K562 (cell line): ENCODE data around the gene SERINC5. TPM values are rescaled to one million over a fixed set of nuclear protein-coding genes. Genes with fewer than 3 reads are reported as not detected.

Experiments used
- ASH1L ChIP-seq: fragments of 450-650 bp; IDR thresholded peaks from 2 replicates; pipeline ENCODE4 v1.6.1; 2018; ENCODE audit warnings: borderline replicate concordance, mild to moderate bottlenecking, low read depth; ENCODE audit not compliant: partially characterized antibody
- CTCF ChIP-seq, 3 experiments: IDR thresholded peaks in 2 of 3; conservative IDR thresholded peaks in 1 of 3; 2 replicates each; pipeline ENCODE4 v1.5.1; 2011 to 2012; ENCODE audit warnings: low read length in 3 of 3, mild to moderate bottlenecking in 3 of 3, control low read depth in 2 of 3, improper control_type of control experiment in 1 of 3, inconsistent platforms in 1 of 3, low read depth in 1 of 3, mixed read lengths in 1 of 3, moderate library complexity in 1 of 3; ENCODE audit not compliant: insufficient read depth in 2 of 3
- MAFK ChIP-seq: IDR thresholded peaks from 2 replicates; pipeline ENCODE4 v1.6.1; 2011; ENCODE audit warnings: low read length, improper control_type of control experiment
- POLR2AphosphoS5 ChIP-seq: IDR thresholded peaks from 2 replicates; pipeline ENCODE4 v1.6.1; 2011; ENCODE audit warnings: mild to moderate bottlenecking, low read depth, low read length, moderate library complexity; ENCODE audit not compliant: control insufficient read depth, insufficient read depth
- REST ChIP-seq, 2 experiments: fragments of 450-650 bp; formaldehyde crosslinking in 1 of 2; IDR thresholded peaks; 2 replicates each; pipeline versions ENCODE4 v1.4.0 to v1.6.1; 2014 to 2020; ENCODE audit warnings: mild to moderate bottlenecking in 2 of 2, borderline replicate concordance in 1 of 2, low read depth in 1 of 2
- RFX7 ChIP-seq: fragments of 250-450 bp; sonication (Bioruptor Pico); IDR thresholded peaks from 2 replicates; pipeline ENCODE4 v1.5.1; 2021; ENCODE audit warnings: mild to moderate bottlenecking
- TEAD4 ChIP-seq, 2 experiments: sonication (generic) in 1 of 2; formaldehyde crosslinking in 1 of 2; IDR thresholded peaks; 2 replicates each; pipeline versions ENCODE4 v1.6.1 to v1.8.0; 2012 to 2022; ENCODE audit warnings: borderline replicate concordance in 1 of 2, inconsistent platforms in 1 of 2, low read length in 1 of 2, mild to moderate bottlenecking in 1 of 2, missing genetic modification reagents in 1 of 2
- XRCC4 ChIP-seq: IDR thresholded peaks from one replicate; pipeline ENCODE4 v1.6.1; 2011; ENCODE audit not compliant: insufficient read depth, insufficient read length; ENCODE audit errors: extremely low read depth
- ZC3H4 ChIP-seq: sonication (generic); formaldehyde crosslinking; IDR thresholded peaks from 2 replicates; pipeline ENCODE4 v1.9.0; 2021; ENCODE audit warnings: missing genetic modification reagents, borderline replicate concordance
- ZEB2 ChIP-seq: fragments of 450-650 bp; IDR thresholded peaks from 2 replicates; pipeline ENCODE4 v1.6.1; 2016
- ZKSCAN8 ChIP-seq: fragments of 200-800 bp; sonication (Bioruptor generic); IDR thresholded peaks from 2 replicates; pipeline ENCODE4 v1.6.1; 2016; ENCODE audit warnings: missing genetic modification characterization, missing compliant biosample characterization
- ZNF263 ChIP-seq: sonication (generic); formaldehyde crosslinking; IDR thresholded peaks from 2 replicates; pipeline ENCODE4 v1.8.0; 2022; ENCODE audit warnings: mild to moderate bottlenecking, missing genetic modification reagents, borderline replicate concordance
- ZNF75A ChIP-seq: fragments of 450-650 bp; formaldehyde crosslinking; IDR thresholded peaks from 2 replicates; pipeline ENCODE4 v1.4.0; 2020; ENCODE audit warnings: mild to moderate bottlenecking
- polyA plus RNA-seq, 8 experiments: library from polyadenylated mRNA; depleted of rRNA in 4 of 8; stranded (reverse) in 5 of 8; unstranded in 3 of 8; fragments of >200 nt; fragmentation: Nextera tagmentation in 2 of 8; fragmentation: Illumina TruSeq in 1 of 8; extraction: Ambion mirVana in 2 of 8; extraction: Trizol in 1 of 8; gene quantifications; 2 replicates each; pipeline versions ENCODE4 v1.2.1 to v1.2.3, GENCODE V29; 2011 to 2014; ENCODE audit warnings: inconsistent platforms in 1 of 8, missing spikeins in 1 of 8
- total RNA-seq, 7 experiments: library from RNA; depleted of rRNA in 6 of 7; stranded (reverse); fragments of >200 nt in 6 of 7; fragmentation: Illumina TruSeq in 2 of 7; extraction: Trizol in 2 of 7; gene quantifications; 2 replicates each; pipeline versions ENCODE4 v1.2.1 to v1.2.3, GENCODE V29; 2011 to 2021; ENCODE audit warnings: low replicate concordance in 1 of 7

SERINC5 gene
- total and polyA plus RNA-seq, 9 of the 15 experiments (the other 6 are each of a cell fraction or from before 2014, with no cell fraction given): 1.4 to 7.9 (median 3.7) TPM

- TF ChIP-seq REST (IDR thresholded peaks at IDR 0.05; ENCODE audit: borderline replicate concordance) (peak; percentile 59; the same call in 1 of the 2 replicates), REST (CRISPR knock-in tag; IDR thresholded peaks at IDR 0.05; ENCODE audit: low read depth) (no peak), XRCC4 (no peak), ZKSCAN8 (CRISPR knock-in tag) (peak; percentile 81; the same call in 1 of the 2 replicates), ZEB2 (peak; percentile 91), RFX7 (CRISPR knock-in tag) (no peak), CTCF (IDR thresholded peaks at IDR 0.05 in 2 of 3, conservative IDR thresholded peaks at IDR 0.05 in 1 of 3; ENCODE audit: insufficient read depth in 2 of 3, low read depth in 1 of 3, low read length in 3 of 3) (peak; percentile 49 to 53 (median 51)), MAFK (0 out of 2 replicates have a peak, but pooled peaks have one; percentile 14), ASH1L (no peak), TEAD4 (IDR thresholded peaks at IDR 0.05; ENCODE audit: low read length) (peak; percentile 97), TEAD4 (CRISPR knock-in tag; IDR thresholded peaks at IDR 0.05; ENCODE audit: borderline replicate concordance) (no peak), ZNF75A (CRISPR knock-in tag) (no peak), ZNF263 (CRISPR knock-in tag) (peak; percentile 12; the same call in 1 of the 2 replicates), POLR2AphosphoS5 (peak; percentile 90), ZC3H4 (CRISPR knock-in tag) (no peak)
These were observed 50.8 kb downstream of the SERINC5 start (continued) for GRCh38 chr5:80204808-80205614.
